Ishikawa (cell line): ENCODE measurements around the gene KIF1C.

Source experiments
- CEBPB ChIP-seq: IDR thresholded peaks from 2 replicates; pipeline ENCODE4 v1.6.1; 2012
- CREB1 ChIP-seq: IDR thresholded peaks from 2 replicates; pipeline ENCODE4 v1.6.1; 2012; ENCODE audit warnings: low read depth
- EGR1 ChIP-seq: IDR thresholded peaks from 2 replicates; pipeline ENCODE4 v1.6.1; 2012
- EP300 ChIP-seq: IDR thresholded peaks from 2 replicates; pipeline ENCODE4 v1.6.1; 2012; ENCODE audit warnings: borderline replicate concordance
- FOXM1 ChIP-seq: IDR thresholded peaks from 2 replicates; pipeline ENCODE4 v1.6.1; 2012; ENCODE audit warnings: low read depth, borderline replicate concordance
- MAX ChIP-seq: IDR thresholded peaks from 2 replicates; pipeline ENCODE4 v1.6.1; 2012
- NFIC ChIP-seq: IDR thresholded peaks from 2 replicates; pipeline ENCODE4 v1.6.1; 2012
- RAD21 ChIP-seq: IDR thresholded peaks from 2 replicates; pipeline ENCODE4 v1.6.1; 2012; ENCODE audit warnings: low read depth
- REST ChIP-seq: IDR thresholded peaks from 2 replicates; pipeline ENCODE4 v1.6.1; 2012; ENCODE audit warnings: low read depth, mild to moderate bottlenecking
- TAF1 ChIP-seq: IDR thresholded peaks from 2 replicates; pipeline ENCODE4 v1.6.1; 2012; ENCODE audit warnings: low read depth, mild to moderate bottlenecking
- USF1 ChIP-seq: IDR thresholded peaks from 2 replicates; pipeline ENCODE4 v1.6.1; 2012
- YY1 ChIP-seq: IDR thresholded peaks from 2 replicates; pipeline ENCODE4 v1.6.1; 2012; ENCODE audit warnings: low read depth
- ZBTB7A ChIP-seq: IDR thresholded peaks from 2 replicates; pipeline ENCODE4 v1.6.1; 2012; ENCODE audit warnings: low read depth

GRCh38 chr17:5047446-5047845, 49.7 kb downstream of the KIF1C start:
- TF ChIP-seq RAD21, result no peak
- TF ChIP-seq EP300, result no peak
- no peak for TF ChIP-seq REST
- no peak for TF ChIP-seq ZBTB7A
- no peak for TF ChIP-seq CREB1
- TF ChIP-seq EGR1, result no peak
- TF ChIP-seq TAF1, result no peak
- no peak for TF ChIP-seq YY1
- no peak for TF ChIP-seq CEBPB
- no peak for TF ChIP-seq USF1
- TF ChIP-seq MAX, result no peak
- no peak for TF ChIP-seq NFIC
- TF ChIP-seq FOXM1, result no peak
